Endothelial cell of umbilical vein (primary cell): ENCODE data around the gene CASP12.

ENCODE experiments used
- POLR2A ChIP-seq: IDR thresholded peaks from 2 replicates; pipeline ENCODE4 v1.6.1; 2012; ENCODE audit warnings: low read depth, mild to moderate bottlenecking, control low read depth, low read length
- TF ChIP-seq, protein P1 (sequence below), 2 donors: IDR thresholded peaks; 1 replicate in 1 of 2; 2 replicates in 1 of 2; pipeline ENCODE4 v1.5.1; 2011; ENCODE audit warnings: low read length in 2 of 2, mild to moderate bottlenecking in 2 of 2, moderate library complexity in 2 of 2, control low read depth in 1 of 2, inconsistent platforms in 1 of 2, low read depth in 1 of 2; ENCODE audit not compliant: insufficient read depth in 1 of 2; ENCODE audit errors: extremely low read depth in 1 of 2

DNA sequence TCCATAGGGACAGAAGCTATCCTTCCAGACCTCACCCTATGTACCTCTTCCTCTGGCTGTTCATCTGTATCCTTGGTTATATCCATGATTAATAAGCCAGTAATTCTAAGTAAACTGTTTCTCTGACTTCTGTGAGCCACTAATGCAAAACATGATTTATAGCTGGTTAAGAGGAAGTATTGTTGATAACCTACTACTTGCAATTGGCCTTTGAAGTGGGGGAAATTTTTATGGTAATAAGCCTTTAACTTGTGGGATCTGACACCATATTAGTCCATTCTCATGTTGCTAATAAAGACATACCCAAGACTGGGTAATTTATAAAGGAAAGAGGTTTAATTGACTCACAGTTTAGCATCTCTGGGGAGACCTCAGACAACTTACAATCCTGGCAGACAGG lies 21.9 kb downstream of the CASP12 start:
- TF ChIP-seq, protein P1, sequence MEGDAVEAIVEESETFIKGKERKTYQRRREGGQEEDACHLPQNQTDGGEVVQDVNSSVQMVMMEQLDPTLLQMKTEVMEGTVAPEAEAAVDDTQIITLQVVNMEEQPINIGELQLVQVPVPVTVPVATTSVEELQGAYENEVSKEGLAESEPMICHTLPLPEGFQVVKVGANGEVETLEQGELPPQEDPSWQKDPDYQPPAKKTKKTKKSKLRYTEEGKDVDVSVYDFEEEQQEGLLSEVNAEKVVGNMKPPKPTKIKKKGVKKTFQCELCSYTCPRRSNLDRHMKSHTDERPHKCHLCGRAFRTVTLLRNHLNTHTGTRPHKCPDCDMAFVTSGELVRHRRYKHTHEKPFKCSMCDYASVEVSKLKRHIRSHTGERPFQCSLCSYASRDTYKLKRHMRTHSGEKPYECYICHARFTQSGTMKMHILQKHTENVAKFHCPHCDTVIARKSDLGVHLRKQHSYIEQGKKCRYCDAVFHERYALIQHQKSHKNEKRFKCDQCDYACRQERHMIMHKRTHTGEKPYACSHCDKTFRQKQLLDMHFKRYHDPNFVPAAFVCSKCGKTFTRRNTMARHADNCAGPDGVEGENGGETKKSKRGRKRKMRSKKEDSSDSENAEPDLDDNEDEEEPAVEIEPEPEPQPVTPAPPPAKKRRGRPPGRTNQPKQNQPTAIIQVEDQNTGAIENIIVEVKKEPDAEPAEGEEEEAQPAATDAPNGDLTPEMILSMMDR (IDR thresholded peaks at IDR 0.05; ENCODE audit: extremely low read depth in 1 of 2, insufficient read depth in 1 of 2, low read depth in 1 of 2, low read length in 2 of 2): no peak
- TF ChIP-seq POLR2A: no peak
